NCI-H748 (cell line): ENCODE data around the gene ATP6AP1.
A peak's percentile ranks its signal among the peaks of the same experiment; 100 is the strongest.

Experiments
- DNase-seq: peaks from one replicate; lab custom pipeline; 2025; ENCODE audit not compliant: unreplicated experiment; lab: John Stamatoyannopoulos, UW

The ATP6AP1 gene

GRCh38 chrX:154446430-154446829, 18.0 kb downstream of the ATP6AP1 start:
- no peak for DNase-seq

GRCh38 chrX:154448484-154448883, 20.0 kb downstream of the ATP6AP1 start:
- no peak for DNase-seq

GRCh38 chrX:154449618-154450017, 21.1 kb downstream of the ATP6AP1 start:
- DNase-seq: no peak

- DNase-seq: no peak
These were observed 21.8 kb downstream of the ATP6AP1 start for GRCh38 chrX:154450312-154450711.

GRCh38 chrX:154452823-154453222, 24.3 kb downstream of the ATP6AP1 start:
- DNase-seq: no peak

- peak; percentile 80 for DNase-seq
These were observed 29.1 kb downstream of the ATP6AP1 start for GRCh38 chrX:154457491-154458115.

- peak; percentile 65 for DNase-seq
These were observed 29.9 kb downstream of the ATP6AP1 start, which contains the start of gene PLXNA3 for GRCh38 chrX:154458116-154458953. PLXNA3 (plus strand) TSS chrX:154458281; CDS start chrX:154460184, 1,903 bp downstream.

GRCh38 chrX:154458954-154459778, 30.7 kb downstream of the ATP6AP1 start:
- peak; percentile 65 for DNase-seq

- DNase-seq: peak; percentile 37
These were observed 31.4 kb downstream of the ATP6AP1 start for GRCh38 chrX:154459832-154460231.

GRCh38 chrX:154460326-154460725, 31.8 kb downstream of the ATP6AP1 start:
- DNase-seq: no peak

- no peak for DNase-seq
These were observed 33.9 kb downstream of the ATP6AP1 start for GRCh38 chrX:154462396-154462795.

GRCh38 chrX:154463611-154464220, 35.2 kb downstream of the ATP6AP1 start:
- no peak for DNase-seq

GRCh38 chrX:154464806-154465365, 36.4 kb downstream of the ATP6AP1 start:
- DNase-seq: no peak

- no peak for DNase-seq
These were observed 37.1 kb downstream of the ATP6AP1 start for GRCh38 chrX:154465601-154466000.

GRCh38 chrX:154466036-154466435, 37.6 kb downstream of the ATP6AP1 start:
- DNase-seq: no peak

- no peak for DNase-seq
These were observed 38.4 kb downstream of the ATP6AP1 start for GRCh38 chrX:154466907-154467306.

GRCh38 chrX:154467556-154467955, 39.1 kb downstream of the ATP6AP1 start:
- DNase-seq: no peak

GRCh38 chrX:154468217-154468616, 39.7 kb downstream of the ATP6AP1 start:
- DNase-seq: no peak

GRCh38 chrX:154469114-154469513, 40.6 kb downstream of the ATP6AP1 start:
- DNase-seq: no peak

GRCh38 chrX:154469880-154470279, 41.4 kb downstream of the ATP6AP1 start:
- no peak for DNase-seq

- DNase-seq: no peak
These were observed 42.0 kb downstream of the ATP6AP1 start for GRCh38 chrX:154470434-154470833.
